IPS-11a (cell line): ENCODE data around the gene EVI5.

ENCODE experiments used
- H3K4me3 ChIP-seq: one replicate; pipeline ENCODE4 v1.5.1; 2013; ENCODE audit warnings: low read depth, low read length, control low read depth

Gene EVI5

GRCh38 chr1:92465256-92465647 is 319.7 kb downstream of the EVI5 start:
- H3K4me3 ChIP-seq = no peak overlapping the region

GRCh38 chr1:92464588-92465255 is 320.2 kb downstream of the EVI5 start:
- H3K4me3 ChIP-seq = no peak overlapping the region

GRCh38 chr1:92461364-92462097 is 323.4 kb downstream of the EVI5 start:
- no peak overlapping the region for H3K4me3 ChIP-seq

GRCh38 chr1:92459871-92460320 is 325.0 kb downstream of the EVI5 start:
- H3K4me3 ChIP-seq = no peak overlapping the region
